ENCODE data around the gene LMAN1L.
A peak's percentile ranks its signal among the peaks of the same experiment; 100 is the strongest.

Gene LMAN1L

GRCh38 chr15:74847432-74847831 is 34.8 kb downstream of the LMAN1L start:
- Histone ChIP-seq H3K27ac (ENCODE audit: low read length) (no peak overlapping the region), H3K4me3 (ENCODE audit: low read length in 2 of 2) (no peak overlapping the region), H3K4me1 (ENCODE audit: control insufficient read depth, insufficient read depth, low read length) (peaks cover 18% of the 10 kb centered on the region)

GRCh38 chr15:74850393-74850792 is 37.8 kb downstream of the LMAN1L start:
- Histone ChIP-seq H3K27me3 (ENCODE audit: control insufficient read depth in 1 of 2, insufficient read depth in 2 of 2, low read length in 2 of 2) (no peaks in the 10 kb centered on the region), H3K4me1 (ENCODE audit: control insufficient read depth, insufficient read depth, low read length) (no peaks in the 10 kb centered on the region), H3K36me3 (ENCODE audit: control insufficient read depth in 2 of 2, insufficient read depth in 2 of 2, low read length in 2 of 2) (peaks cover 56 to 59% of the 10 kb centered on the region in 2 donors), H3K9me3 (ENCODE audit: control insufficient read depth in 2 of 2, low read length in 2 of 2) (no peaks in the 10 kb centered on the region), H3K4me3 (ENCODE audit: low read length in 2 of 2) (no peak overlapping the region), H3K27ac (ENCODE audit: low read length) (no peak overlapping the region), H3K9ac (ENCODE audit: low read length in 2 of 2) (no peak overlapping the region)

More at GRCh38 chr15:74847432-74847831, 34.8 kb downstream of the LMAN1L start:
- Histone ChIP-seq H3K9me3 (ENCODE audit: control insufficient read depth in 2 of 2, low read length in 2 of 2) (no peaks in the 10 kb centered on the region), H3K27me3 (ENCODE audit: control insufficient read depth in 1 of 2, insufficient read depth in 2 of 2, low read length in 2 of 2) (no peaks in the 10 kb centered on the region), H3K36me3 (ENCODE audit: control insufficient read depth in 2 of 2, insufficient read depth in 2 of 2, low read length in 2 of 2) (peaks cover 39 to 49% of the 10 kb centered on the region in 2 donors), H3K9ac (ENCODE audit: low read length in 2 of 2) (peak overlapping the region in 1 of 2 donors; percentile 21)

- peaks cover 56 to 57% of the 10 kb centered on the region in 2 donors for H3K36me3 ChIP-seq (ENCODE audit: control insufficient read depth in 2 of 2, insufficient read depth in 2 of 2, low read length in 2 of 2)
- no peak overlapping the region for H3K9ac ChIP-seq (ENCODE audit: low read length in 2 of 2)
- no peak overlapping the region for H3K27ac ChIP-seq (ENCODE audit: low read length)
- H3K9me3 ChIP-seq (ENCODE audit: control insufficient read depth in 2 of 2, low read length in 2 of 2) = no peaks in the 10 kb centered on the region
- H3K27me3 ChIP-seq (ENCODE audit: control insufficient read depth in 1 of 2, insufficient read depth in 2 of 2, low read length in 2 of 2) = no peaks in the 10 kb centered on the region
- peaks cover 4% of the 10 kb centered on the region for H3K4me1 ChIP-seq (ENCODE audit: control insufficient read depth, insufficient read depth, low read length)
- H3K4me3 ChIP-seq (ENCODE audit: low read length in 2 of 2) = no peak overlapping the region
These were observed 39.3 kb downstream of the LMAN1L start for GRCh38 chr15:74851960-74852359.

- Histone ChIP-seq H3K27ac (ENCODE audit: low read length) (no peak overlapping the region), H3K36me3 (ENCODE audit: control insufficient read depth in 2 of 2, insufficient read depth in 2 of 2, low read length in 2 of 2) (peaks cover 43 to 48% of the 10 kb centered on the region in 2 donors), H3K4me3 (ENCODE audit: low read length in 2 of 2) (no peak overlapping the region), H3K9me3 (ENCODE audit: control insufficient read depth in 2 of 2, low read length in 2 of 2) (no peaks in the 10 kb centered on the region), H3K27me3 (ENCODE audit: control insufficient read depth in 1 of 2, insufficient read depth in 2 of 2, low read length in 2 of 2) (no peaks in the 10 kb centered on the region), H3K4me1 (ENCODE audit: control insufficient read depth, insufficient read depth, low read length) (peaks cover 9% of the 10 kb centered on the region), H3K9ac (ENCODE audit: low read length in 2 of 2) (no peak overlapping the region)
These were observed 41.9 kb downstream of the LMAN1L start for GRCh38 chr15:74854453-74855022.

GRCh38 chr15:74855857-74856256 is 43.2 kb downstream of the LMAN1L start:
- Histone ChIP-seq H3K27me3 (ENCODE audit: control insufficient read depth in 1 of 2, insufficient read depth in 2 of 2, low read length in 2 of 2) (no peaks in the 10 kb centered on the region), H3K27ac (ENCODE audit: low read length) (no peak overlapping the region), H3K9ac (ENCODE audit: low read length in 2 of 2) (no peak overlapping the region), H3K4me1 (ENCODE audit: control insufficient read depth, insufficient read depth, low read length) (peaks cover 9% of the 10 kb centered on the region), H3K9me3 (ENCODE audit: control insufficient read depth in 2 of 2, low read length in 2 of 2) (no peaks in the 10 kb centered on the region), H3K4me3 (ENCODE audit: low read length in 2 of 2) (no peak overlapping the region), H3K36me3 (ENCODE audit: control insufficient read depth in 2 of 2, insufficient read depth in 2 of 2, low read length in 2 of 2) (peaks cover 31 to 36% of the 10 kb centered on the region in 2 donors)

GRCh38 chr15:74856537-74856936 is 43.9 kb downstream of the LMAN1L start:
- peaks cover 25 to 30% of the 10 kb centered on the region in 2 donors for H3K36me3 ChIP-seq (ENCODE audit: control insufficient read depth in 2 of 2, insufficient read depth in 2 of 2, low read length in 2 of 2)
- H3K27ac ChIP-seq (ENCODE audit: low read length) = no peak overlapping the region
- H3K4me1 ChIP-seq (ENCODE audit: control insufficient read depth, insufficient read depth, low read length) = peaks cover 9% of the 10 kb centered on the region
- no peak overlapping the region for H3K9ac ChIP-seq (ENCODE audit: low read length in 2 of 2)
- H3K27me3 ChIP-seq (ENCODE audit: control insufficient read depth in 1 of 2, insufficient read depth in 2 of 2, low read length in 2 of 2) = no peaks in the 10 kb centered on the region
- no peak overlapping the region for H3K4me3 ChIP-seq (ENCODE audit: low read length in 2 of 2)
- no peaks in the 10 kb centered on the region for H3K9me3 ChIP-seq (ENCODE audit: control insufficient read depth in 2 of 2, low read length in 2 of 2)

- Histone ChIP-seq H3K4me3 (ENCODE audit: low read length in 2 of 2) (no peak overlapping the region), H3K27ac (ENCODE audit: low read length) (no peak overlapping the region), H3K36me3 (ENCODE audit: control insufficient read depth in 2 of 2, insufficient read depth in 2 of 2, low read length in 2 of 2) (peaks cover 20 to 23% of the 10 kb centered on the region in 2 donors), H3K9ac (ENCODE audit: low read length in 2 of 2) (no peak overlapping the region), H3K27me3 (ENCODE audit: control insufficient read depth in 1 of 2, insufficient read depth in 2 of 2, low read length in 2 of 2) (no peaks in the 10 kb centered on the region), H3K9me3 (ENCODE audit: control insufficient read depth in 2 of 2, low read length in 2 of 2) (no peaks in the 10 kb centered on the region), H3K4me1 (ENCODE audit: control insufficient read depth, insufficient read depth, low read length) (peaks cover 9% of the 10 kb centered on the region)
These were observed 44.5 kb downstream of the LMAN1L start for GRCh38 chr15:74857082-74857655.

- no peak overlapping the region for H3K9ac ChIP-seq (ENCODE audit: low read length in 2 of 2)
- no peak overlapping the region for H3K4me3 ChIP-seq (ENCODE audit: low read length in 2 of 2)
- no peak overlapping the region for H3K27ac ChIP-seq (ENCODE audit: low read length)
- peaks cover 9% of the 10 kb centered on the region for H3K4me1 ChIP-seq (ENCODE audit: control insufficient read depth, insufficient read depth, low read length)
- H3K27me3 ChIP-seq (ENCODE audit: control insufficient read depth in 1 of 2, insufficient read depth in 2 of 2, low read length in 2 of 2) = no peaks in the 10 kb centered on the region
- no peaks in the 10 kb centered on the region for H3K9me3 ChIP-seq (ENCODE audit: control insufficient read depth in 2 of 2, low read length in 2 of 2)
- H3K36me3 ChIP-seq (ENCODE audit: control insufficient read depth in 2 of 2, insufficient read depth in 2 of 2, low read length in 2 of 2) = peaks cover 13 to 17% of the 10 kb centered on the region in 2 donors
These were observed 45.2 kb downstream of the LMAN1L start for GRCh38 chr15:74857671-74858368.

GRCh38 chr15:74858369-74858740 is 45.7 kb downstream of the LMAN1L start:
- Histone ChIP-seq H3K9ac (ENCODE audit: low read length in 2 of 2) (no peak overlapping the region), H3K4me3 (ENCODE audit: low read length in 2 of 2) (no peak overlapping the region), H3K27ac (ENCODE audit: low read length) (no peak overlapping the region), H3K9me3 (ENCODE audit: control insufficient read depth in 2 of 2, low read length in 2 of 2) (no peaks in the 10 kb centered on the region), H3K4me1 (ENCODE audit: control insufficient read depth, insufficient read depth, low read length) (peaks cover 9% of the 10 kb centered on the region), H3K36me3 (ENCODE audit: control insufficient read depth in 2 of 2, insufficient read depth in 2 of 2, low read length in 2 of 2) (peaks cover 8 to 11% of the 10 kb centered on the region in 2 donors), H3K27me3 (ENCODE audit: control insufficient read depth in 1 of 2, insufficient read depth in 2 of 2, low read length in 2 of 2) (no peaks in the 10 kb centered on the region)

- Histone ChIP-seq H3K4me3 (ENCODE audit: low read length in 2 of 2) (no peak overlapping the region), H3K27me3 (ENCODE audit: control insufficient read depth in 1 of 2, insufficient read depth in 2 of 2, low read length in 2 of 2) (no peaks in the 10 kb centered on the region), H3K27ac (ENCODE audit: low read length) (no peak overlapping the region), H3K9ac (ENCODE audit: low read length in 2 of 2) (no peak overlapping the region), H3K9me3 (ENCODE audit: control insufficient read depth in 2 of 2, low read length in 2 of 2) (no peaks in the 10 kb centered on the region), H3K36me3 (ENCODE audit: control insufficient read depth in 2 of 2, insufficient read depth in 2 of 2, low read length in 2 of 2) (peaks cover 0 to 5% of the 10 kb centered on the region in 2 donors), H3K4me1 (ENCODE audit: control insufficient read depth, insufficient read depth, low read length) (peaks cover under 1% of the 10 kb centered on the region)
These were observed 50.8 kb downstream of the LMAN1L start for GRCh38 chr15:74863239-74864056.

Measured in stomach smooth muscle (tissue), 2 donors.